ENCODE data around the gene KHDC4. TPM values are rescaled to one million over a fixed set of nuclear protein-coding genes. Genes with fewer than 3 reads are reported as not detected.
A peak's percentile ranks its signal among the peaks of the same experiment; 100 is the strongest.

The KHDC4 gene
- total RNA-seq: 44.5 TPM

DNA sequence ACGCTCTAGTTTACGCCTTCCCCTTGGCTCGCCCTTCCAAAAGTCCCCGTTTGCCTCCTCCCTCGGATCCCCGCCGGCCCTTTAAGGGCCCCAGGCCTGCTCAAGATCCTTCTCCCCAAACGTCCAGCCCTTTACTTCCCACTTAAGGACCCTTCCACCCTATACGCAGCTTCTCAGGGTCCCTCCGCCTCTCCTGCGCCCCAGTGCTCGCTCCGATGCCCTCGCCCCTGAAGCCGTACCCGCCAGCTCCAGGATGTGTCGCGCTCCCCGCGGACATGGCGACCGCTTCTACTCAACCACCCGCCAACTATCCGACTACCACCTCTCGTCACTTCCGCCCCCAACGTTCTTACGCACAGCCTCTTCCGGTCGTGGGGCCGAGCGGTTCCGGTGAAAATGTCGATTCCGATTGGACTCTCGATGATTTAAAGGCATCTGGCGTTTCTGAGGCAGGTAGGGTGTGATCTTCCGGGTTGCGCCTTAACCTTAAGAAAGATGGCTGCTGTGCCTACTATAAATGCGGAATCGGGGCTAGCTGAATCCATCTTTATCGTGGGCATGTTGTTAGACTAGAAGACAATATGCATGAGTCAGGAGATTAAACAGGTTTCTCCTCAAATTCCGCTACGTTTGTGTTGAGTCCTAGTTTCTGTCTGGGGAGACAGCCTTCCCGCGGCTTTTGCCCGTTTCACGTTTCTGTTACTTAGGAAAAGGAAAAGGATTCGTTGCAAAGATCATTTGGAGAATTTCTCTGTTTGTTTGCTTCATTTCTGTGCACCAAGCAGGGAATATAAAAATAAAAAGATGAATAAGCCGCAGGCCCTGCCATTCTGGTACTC, at the start of gene KHDC4:
Gene KHDC4, minus strand, starts transcription at position 317 of the 839 bp plus-strand sequence. Its CDS starts 40 bp downstream, at position 277.
- DNase-seq (ENCODE audit: low spot score): peak; percentile 97

DNA sequence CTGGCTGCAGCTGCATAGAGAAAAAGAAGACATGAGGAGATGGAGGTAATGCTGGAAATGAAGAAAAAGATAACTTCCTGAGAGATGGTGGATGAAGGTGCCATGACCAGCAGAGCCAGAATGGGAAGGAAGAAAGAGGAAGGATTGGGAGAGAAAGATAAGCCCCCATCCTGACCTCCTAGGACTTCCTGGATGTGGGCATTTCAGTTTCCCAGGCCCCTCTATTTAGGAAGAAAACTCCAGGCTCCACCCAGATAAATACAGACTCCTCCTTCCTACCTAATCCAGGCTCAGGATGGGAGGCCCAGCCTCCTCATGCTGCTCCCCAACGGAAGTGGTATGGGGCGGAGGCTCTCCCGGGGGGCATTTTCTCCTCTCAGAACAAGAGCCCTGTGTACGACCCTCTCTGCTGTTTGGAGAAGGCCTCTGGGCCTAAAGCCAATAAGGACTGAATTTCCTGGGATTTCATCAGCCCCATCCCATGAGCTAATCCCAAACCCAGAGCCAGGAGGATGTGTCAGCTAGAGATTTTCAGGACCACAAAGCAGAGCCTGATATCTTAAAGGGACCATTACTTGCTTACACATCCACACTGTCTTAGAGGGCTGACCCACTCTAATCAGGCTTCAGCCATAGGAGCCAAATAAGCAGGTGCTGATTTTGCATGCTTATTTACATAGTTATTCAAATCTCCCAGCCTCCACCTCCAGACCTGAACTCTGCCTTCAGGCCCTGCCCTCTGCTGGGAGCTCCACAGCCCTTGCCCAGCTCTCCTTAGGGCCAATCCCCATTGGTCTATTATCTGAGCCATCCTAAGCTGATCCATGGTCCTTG, 49.2 kb upstream of the KHDC4 start:
- DNase-seq (ENCODE audit: low spot score): no peak

DNA sequence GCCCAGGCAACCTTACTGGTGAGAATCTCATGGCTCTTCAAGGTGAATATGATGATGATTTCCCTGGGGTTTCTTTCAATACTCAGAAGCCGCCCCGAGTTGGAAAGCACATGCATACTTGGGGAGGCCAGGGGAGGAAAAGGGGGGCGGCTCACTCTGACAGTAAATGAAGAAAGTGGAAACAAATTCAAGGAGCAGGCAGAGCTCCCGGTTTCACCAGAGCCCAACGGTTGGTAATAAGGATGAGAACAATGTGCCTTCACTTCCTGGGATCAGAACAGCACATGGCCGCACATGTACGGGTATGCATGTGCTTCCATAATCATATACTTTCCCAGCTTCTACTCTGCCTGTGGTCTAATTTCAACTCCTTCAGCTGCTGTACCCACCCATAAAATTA, 47.9 kb upstream of the KHDC4 start:
- no peak for DNase-seq (ENCODE audit: low spot score)

DNA sequence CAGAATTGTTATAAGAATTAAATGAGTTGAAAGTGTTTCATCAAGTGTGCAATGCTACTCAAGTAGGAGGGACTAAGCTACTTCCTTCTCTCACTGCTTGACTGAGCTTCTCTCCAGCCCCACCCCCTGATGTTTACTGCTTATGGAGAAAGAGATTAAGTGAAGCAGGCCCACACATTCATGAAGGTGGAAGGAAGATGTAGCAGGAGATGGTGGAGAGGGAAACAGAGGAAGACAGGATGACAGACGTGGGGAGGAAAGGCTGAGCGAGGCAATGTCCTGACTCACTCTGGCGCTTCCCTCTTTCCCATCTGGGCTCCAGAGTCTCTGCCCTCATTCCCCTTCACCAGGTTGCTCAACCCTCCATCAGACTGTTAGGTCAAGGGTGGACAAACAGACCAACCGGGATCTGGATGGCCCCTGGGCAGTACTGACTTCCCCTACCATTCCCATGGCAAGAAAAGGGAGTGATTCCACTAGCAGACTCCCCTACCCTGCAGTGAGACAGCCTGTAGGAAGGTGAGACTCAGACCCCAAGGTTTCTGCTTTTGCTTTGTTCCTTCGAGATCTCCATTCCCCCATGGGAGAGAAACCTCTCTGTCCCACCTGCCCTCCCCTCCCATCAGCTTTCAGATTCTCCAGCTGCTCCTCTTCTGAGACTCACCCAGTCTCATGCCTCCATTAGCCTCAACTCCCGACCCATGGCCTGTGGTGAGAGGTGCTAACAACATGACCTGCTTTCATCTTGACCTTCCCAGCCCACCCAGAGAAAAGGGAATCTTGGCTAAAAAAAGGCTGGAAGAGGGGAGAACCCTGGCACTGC, 47.3 kb upstream of the KHDC4 start:
- DNase-seq (ENCODE audit: low spot score): no peak

DNA sequence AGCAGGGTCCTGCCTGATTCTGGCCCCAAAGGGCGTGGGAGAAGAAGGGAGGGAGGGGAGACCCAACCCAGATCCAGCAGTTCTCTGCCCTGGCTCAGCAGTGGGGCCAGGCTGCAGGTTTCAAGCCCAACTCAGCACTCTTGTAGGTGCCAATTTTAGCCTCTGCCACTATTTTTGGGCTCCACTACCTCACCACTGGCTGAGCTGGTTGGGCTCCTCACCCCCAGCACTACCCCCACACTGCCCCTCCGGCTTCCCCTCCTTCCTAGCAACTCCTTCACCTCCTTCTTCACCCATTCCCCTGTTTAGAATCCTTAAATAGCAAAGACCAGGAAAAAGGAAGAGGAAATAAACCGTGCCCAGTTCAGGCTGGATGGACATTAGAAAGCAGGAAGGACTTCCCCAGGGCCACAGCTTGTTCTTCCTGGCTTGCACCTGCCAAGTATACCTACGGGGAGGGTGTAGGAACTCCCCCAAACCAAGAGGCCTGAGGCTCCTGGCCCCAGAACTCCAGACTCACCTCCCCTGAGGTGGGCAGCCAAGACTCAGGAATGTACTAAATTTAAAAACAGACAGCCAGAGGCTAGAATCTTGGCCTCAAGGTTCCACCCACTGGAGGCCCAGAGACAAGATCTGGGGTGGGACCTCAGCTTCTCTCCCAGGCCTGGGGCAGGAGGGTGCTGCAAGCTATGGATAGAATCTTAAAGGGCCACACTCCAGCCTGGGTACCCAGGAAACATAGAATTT, 45.6 kb upstream of the KHDC4 start:
- no peak for DNase-seq (ENCODE audit: low spot score)

DNA sequence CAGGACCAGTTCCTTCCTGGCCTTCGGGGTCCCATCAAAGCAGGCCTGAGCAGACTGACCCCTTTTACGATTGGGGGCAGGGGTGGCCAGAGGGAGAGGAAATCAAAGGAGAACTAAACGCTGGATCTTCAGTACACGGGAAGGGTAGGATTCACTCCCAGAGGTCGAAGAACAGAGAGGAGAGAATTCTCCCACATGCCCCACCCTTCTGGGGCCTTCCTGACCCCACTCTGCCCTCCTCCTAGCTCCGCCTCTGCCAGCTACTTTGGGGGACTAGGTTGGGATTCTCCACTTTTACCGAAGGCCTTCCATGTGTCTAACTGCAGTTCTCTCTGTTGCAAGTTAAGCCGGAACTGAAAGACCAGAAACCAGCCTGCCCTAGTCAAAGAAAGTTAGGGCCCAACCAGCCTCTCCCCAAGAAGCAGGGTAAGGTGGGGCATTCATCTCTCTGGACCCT, 44.8 kb upstream of the KHDC4 start:
- no peak for DNase-seq (ENCODE audit: low spot score)

DNA sequence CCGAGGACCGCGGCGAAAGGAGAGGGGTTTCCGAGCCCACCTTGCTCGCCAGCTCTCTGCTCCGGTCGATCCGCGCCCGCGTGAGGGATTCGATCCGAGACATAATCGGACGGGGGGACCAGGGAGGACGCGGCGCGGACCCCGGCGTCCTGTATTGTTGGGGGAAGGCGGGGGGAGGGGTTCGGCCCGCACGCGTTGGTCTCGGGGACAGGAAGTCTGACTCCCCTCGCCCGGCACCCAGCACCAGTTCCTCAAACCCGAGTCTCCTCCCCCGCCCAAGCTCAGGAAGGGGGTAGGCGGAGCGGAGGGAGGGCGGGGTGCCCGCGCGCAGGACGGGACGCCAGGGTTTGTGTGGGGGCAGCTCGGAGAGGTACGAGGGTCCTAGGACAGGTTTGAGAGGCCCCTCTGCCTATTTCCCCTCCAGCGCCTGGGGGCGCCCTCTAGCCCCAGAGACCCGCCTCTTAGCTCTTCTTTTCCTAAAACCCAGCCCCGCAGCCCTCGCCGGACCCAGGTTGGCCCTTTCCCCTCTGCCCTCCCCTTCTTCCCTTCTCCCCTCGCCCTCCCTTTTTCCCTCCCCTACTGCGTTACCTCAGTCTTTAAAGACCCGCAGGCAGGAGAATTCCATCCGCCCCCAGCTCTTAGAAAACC, 44.2 kb upstream of the KHDC4 start, which contains the start of gene ARHGEF2:
Gene ARHGEF2, minus strand, starts transcription at position 223 of the 648 bp plus-strand sequence. Its CDS starts 120 bp downstream, at position 103.
- peak; percentile 72 for DNase-seq (ENCODE audit: low spot score)

DNA sequence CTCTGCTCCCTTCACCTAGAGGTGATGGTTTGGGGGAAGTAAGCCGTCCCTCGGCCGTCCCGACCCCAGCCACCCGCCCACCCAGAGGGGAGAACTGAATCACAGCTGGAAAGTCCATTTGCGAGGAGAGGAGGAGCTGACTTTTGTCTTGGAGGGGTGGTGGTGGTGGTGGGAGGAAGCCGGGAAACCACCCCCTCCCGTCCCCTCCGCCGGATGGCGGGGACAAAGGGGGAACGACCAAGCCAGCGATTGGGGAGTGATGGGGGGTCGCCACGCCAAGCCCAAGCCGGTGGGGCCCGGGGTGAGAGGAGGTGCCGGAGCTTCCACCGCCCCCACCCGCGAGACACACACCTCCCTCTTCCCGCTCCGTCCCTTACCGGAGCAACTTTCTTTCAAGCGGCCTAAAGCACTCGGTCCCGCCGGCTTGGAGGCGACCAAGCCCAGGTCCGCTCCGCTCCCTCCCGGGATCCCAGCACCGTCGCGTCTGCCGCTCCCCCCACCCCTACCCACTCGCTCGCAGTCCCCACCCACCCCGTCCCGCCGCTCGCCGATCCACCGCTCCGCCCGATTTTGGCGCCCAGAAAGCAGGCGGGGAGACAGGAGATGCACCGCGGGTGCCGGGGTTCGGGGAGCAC, 43.6 kb upstream of the KHDC4 start:
- no peak for DNase-seq (ENCODE audit: low spot score)

DNA sequence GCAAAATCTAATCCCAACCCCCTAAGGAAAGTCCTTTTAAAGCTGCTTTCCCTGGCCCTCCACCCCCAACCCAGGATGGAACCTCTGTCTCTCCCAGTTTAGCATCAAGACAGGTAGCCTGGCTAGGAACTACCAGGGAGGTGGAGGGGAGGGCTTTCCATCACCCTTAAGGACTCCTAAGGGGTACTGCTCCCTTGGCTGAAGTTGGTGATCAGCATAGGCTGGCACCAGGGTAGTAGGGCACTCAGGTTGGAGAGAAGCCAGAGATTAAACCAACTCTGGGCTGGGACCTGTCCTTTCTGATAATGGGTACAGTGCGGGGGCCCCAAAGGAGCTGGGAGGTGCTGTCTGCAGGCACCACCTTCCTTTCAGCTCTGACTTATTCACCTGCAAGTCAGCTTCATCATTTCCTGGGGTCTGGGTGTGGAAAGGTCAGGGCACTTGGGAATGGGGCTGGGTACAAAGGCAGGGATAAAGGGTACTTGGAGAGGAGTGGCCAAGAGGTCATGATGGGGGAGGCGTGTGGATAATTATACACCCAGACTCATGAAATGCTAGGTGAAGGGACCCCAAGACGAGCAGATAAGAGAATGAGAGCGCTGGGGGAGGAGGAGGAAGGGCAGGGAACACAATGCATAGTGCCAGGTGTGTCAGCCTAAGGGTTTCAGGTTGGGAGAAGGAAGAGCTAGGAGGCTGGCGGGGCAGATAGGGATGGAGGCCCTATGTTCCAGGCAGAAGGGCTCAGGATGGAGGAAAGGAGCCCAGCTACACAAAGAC, 42.9 kb upstream of the KHDC4 start:
- DNase-seq (ENCODE audit: low spot score): no peak

DNA sequence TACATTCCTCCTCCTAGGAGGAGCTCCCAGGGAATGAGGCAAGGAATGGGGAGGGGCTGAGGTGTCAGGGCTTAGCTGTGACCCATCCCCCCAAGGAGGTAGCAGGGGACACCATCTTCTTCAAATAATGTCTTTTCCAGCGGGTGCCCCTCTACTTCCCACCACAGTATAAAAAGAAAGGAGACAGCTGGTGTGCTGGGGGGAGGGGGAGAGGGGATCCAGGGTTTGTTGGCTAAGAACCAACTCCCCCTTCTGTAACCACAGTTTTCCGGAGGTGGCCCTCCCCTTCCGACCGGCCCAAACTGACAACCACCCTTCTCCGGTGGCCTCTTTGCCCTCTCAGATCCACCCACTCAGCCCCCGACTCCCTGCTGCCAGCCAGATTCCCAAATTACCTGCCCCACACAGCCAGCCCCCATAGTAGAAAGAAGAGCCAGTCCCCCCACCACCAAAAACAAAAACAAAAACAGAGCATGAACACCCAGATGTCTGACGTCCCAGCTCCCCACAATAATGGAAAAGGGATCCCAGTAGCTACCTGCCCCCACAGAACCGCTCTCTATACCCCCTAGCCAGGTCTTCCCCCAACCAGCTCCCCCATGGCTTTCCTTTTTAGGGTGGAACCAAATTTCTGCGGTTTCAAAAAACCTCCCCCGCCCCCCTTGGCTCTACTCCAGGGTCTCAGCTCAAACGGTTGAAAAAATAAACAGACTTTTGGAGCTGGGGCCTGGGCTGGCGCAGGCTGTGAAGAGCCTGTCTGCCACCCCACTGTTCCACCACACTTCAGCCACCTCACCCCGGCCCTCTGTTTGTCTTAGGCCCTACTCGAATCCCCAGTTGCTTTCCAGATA, 42.1 kb upstream of the KHDC4 start:
- peak; percentile 66 for DNase-seq (ENCODE audit: low spot score)

DNA sequence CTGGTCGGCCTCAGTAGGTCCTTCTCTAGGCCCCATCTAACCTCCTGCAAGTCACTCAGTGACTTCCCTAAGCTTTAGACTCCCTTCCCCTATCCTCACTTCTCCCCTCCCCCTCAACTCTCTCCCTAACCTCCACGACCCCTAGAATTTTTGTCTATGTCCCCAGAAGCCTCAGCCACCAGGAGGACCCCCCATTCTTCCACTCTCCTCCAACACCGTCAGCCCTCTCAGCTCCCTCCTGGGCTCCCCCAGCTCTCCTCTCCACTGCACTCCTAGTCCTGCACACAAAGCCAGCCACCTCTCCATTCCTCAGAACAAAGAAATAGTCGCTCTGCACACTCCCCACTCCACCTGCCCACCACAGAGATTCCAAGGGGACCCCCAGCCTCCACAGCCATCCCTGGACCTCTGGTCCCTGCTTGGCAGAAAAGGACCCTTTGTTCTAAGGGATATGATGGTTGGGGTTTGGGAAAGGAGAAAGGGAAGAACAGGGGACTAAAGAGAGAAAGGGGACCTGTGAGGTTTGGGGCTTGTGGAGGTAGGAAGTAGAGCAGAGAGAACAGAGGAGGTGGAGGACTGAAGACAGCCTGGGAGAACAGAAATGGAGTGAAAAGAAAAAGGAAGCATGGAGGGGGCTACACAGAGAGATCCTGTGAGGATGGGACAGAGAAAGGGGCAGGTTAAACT, 41.3 kb upstream of the KHDC4 start:
- no peak for DNase-seq (ENCODE audit: low spot score)

DNA sequence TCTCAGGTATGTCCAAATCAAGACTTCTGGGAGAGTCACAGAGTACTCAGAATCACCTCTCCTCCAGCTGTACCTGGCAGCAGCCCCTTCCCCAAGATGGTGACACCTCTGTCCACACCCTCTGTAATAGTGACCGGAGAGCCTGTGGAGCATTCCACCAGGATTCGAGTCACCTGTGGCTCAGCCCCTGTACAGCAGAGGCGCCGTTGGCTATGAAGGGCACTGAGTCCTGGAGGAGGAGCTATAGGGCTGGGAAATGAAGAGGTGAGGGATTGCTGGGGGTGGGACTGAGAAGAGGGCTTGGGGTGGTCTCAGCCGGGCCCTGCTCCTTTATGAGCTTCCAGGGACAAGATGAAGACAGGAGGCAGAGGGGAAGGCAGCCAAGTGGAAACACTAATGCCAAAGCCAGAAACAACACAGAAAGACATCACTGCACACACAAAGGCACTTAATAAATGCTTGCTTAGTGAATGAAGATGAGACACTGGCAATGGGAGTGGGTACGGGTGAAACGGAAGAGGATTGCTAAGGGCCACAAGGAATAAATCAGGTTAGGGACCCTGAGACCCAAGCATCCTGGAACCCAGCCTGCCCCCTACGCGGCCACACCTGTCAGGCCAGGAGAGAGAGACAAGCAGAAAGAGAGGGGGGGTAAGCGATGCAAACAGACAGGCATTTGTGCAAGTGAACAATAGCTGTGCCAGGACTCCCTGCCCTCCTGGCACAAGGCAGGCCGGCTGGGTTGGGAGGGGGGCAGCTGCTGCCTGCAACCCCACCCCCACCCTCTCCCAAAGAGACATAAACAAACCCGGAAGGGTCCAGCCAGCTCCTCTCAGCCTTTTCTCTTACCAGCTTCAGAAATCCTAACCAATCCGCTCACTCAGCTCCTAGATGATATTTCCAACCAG, 40.2 kb upstream of the KHDC4 start:
- no peak for DNase-seq (ENCODE audit: low spot score)

DNA sequence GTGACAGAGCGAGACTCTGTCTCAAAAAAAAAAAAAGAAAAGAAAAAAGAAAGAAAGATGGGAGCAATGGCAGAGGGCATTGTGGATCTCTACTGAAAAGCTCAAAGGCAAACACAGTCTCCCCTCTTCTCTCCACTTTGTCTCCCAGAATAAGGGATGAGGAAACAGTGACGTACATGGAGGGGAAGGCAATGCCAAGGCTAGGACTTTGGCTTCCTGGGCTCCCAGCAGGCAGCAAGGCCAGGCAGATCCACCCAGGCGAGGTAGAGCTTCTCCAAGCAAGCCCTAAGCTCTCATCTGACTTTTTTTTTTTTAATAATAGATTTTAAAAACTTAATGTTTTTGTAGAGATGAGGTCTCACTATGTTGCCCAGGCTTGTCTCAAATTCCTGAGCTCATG, 39.5 kb upstream of the KHDC4 start:
- no peak for DNase-seq (ENCODE audit: low spot score)

DNA sequence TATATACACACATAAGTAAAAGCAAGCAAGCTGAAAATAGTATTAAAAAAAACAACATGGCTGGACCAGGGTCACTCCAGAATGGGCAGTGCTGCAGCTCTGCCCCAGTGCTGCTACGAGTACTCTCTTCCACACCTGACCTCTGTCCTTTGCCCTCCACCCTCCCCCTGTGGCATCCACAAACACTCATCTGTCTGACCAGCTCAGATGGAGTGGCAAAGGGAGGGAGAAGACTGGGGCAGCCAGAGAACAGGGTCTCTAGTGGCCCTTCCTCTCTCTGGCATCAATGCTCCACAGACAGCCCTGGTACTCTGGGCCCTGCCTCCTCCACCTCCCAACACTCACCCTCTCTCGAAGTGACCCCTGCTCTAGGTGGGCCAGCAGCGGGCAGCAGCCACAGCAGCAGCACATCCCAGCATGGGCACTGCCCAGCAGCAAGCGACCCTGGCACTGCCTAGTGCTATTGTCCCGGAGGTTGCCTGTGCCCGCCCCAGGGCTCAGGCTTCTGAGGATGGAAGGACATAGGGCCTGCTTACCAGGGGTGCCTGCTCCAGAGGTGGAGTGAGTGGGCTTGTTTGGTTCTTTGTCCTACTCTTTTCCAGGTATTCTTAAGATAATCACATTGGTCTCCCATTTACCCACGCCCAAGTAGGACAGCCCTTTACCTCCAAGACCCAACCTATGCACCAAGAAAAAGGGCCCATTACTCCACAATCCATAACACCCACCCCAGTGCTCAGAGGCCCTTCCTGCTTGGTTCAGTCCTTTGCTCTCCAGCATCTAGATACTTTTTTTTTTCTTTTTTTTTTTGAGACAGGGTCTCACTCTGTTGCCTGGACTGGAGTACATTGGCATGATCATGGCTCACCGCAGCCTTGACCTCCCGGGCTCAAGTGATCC, 37.9 kb upstream of the KHDC4 start:
- DNase-seq (ENCODE audit: low spot score): no peak

DNA sequence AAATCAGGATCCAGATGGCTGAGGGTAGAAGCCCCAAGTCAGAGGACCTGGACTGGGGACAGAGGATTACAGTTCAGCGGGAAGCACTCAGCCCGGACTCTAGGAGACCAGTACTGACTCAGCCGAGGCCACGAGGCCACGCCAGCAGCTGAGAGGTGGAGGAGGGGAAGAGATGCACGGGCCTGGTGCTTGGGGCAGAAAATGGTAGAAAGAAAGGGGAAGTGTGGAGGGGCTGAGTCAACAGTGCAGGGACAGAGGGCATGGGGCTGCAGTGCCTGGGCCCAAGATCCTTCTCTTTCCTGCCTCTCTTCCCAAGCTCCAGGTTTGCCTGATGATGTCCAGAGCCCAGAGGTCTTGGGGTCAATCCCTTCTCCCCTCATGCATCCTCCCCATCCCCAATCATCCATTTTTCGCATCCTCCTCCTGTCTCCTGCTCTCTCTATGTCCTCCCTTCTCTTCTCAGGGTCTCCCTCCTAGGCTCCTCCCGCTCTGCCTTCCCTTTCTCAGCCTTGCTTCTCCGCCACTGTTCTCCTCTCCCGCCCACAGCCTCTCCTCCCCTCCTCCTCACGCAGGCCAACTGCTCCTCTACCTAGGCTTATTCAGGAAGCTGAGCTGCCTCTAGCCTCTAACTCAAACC, 36.4 kb upstream of the KHDC4 start:
- DNase-seq (ENCODE audit: low spot score): peak; percentile 65

Measured in mucosa of gallbladder (tissue), 1 donor.